Right lobe of liver (tissue), 6 donors: ENCODE data around the gene ALDOC. TPM values are rescaled to one million over a fixed set of nuclear protein-coding genes. Genes with fewer than 3 reads are reported as not detected.

Source experiments
- ATAC-seq, 4 donors: fragments of 200-7000 bp; cut with Tn5 transposase; one replicate each; pipeline ENCODE4 v1.9.1; 2020; ENCODE audit warnings: mild to moderate bottlenecking in 4 of 4, moderate library complexity in 4 of 4
- DNase-seq, 3 donors: peaks; one replicate each; pipeline ENCODE4 v3.0.0-alpha.2; 2020
- H3K27ac ChIP-seq, 3 donors: fragments of 200-600 bp; one replicate each; pipeline ENCODE4 v1.8.0; 2022
- H3K27me3 ChIP-seq, 2 donors: fragments of 200-600 bp; one replicate each; pipeline ENCODE4 v1.8.0; 2022
- H3K36me3 ChIP-seq, 4 donors: fragments of 200-600 bp; sonication (generic) in 1 of 4; one replicate each; pipeline versions ENCODE4 v1.5.1 to v1.8.0; 2017 to 2022; ENCODE audit warnings: control low read depth in 1 of 4
- H3K4me1 ChIP-seq, 4 donors: fragments of 200-600 bp; sonication (generic) in 1 of 4; one replicate each; pipeline versions ENCODE4 v1.5.1 to v1.8.0; 2017 to 2022; ENCODE audit warnings: control low read depth in 1 of 4
- H3K4me3 ChIP-seq, 3 donors: fragments of 200-600 bp; one replicate each; pipeline ENCODE4 v1.8.0; 2022
- H3K9me3 ChIP-seq, 4 donors: fragments of 200-600 bp; sonication (generic) in 1 of 4; one replicate each; pipeline versions ENCODE4 v1.5.1 to v1.8.0; 2017 to 2022; ENCODE audit warnings: control low read depth in 1 of 4
- POLR2A ChIP-seq: fragments of 450-650 bp; IDR thresholded peaks from one replicate; pipeline ENCODE4 v1.6.1; 2017; ENCODE audit warnings: antibody characterized with exemption, mild to moderate bottlenecking
- WGBS: methylation state at CpG from one replicate; pipeline ENCODE4 v1.1.6; 2018; ENCODE audit warnings: low coverage, low lambda C conversion rate; ENCODE audit not compliant: insufficient coverage; ENCODE audit errors: missing lambda C conversion rate; 5-methylcytosine and 5-hydroxymethylcytosine counted together
- intact Hi-C, 2 donors: fragments of 100-400 bp; cut with DNase I; formaldehyde crosslinking; loops; one replicate each; pipeline versions ENCODE4 v1.11.2 to v1.14.1; 2022
- total RNA-seq, 6 experiments: library from RNA; depleted of rRNA in 2 of 6; stranded (reverse); fragments of >200 nt in 2 of 6; fragmentation: NEBNext Ultra II Directional in 3 of 6; extraction: Animal tissue kit (Norgen Biotek cat#: 25700) in 3 of 6; gene quantifications; one replicate each; pipeline versions ENCODE4 v1.1.0 to v1.2.4, GENCODE V29; 2016 to 2023
- TF ChIP-seq, protein P1 (sequence below), 4 donors: fragments of 200-600 bp in 3 of 4; fragments of 450-650 bp in 1 of 4; IDR thresholded peaks; one replicate each; pipeline versions ENCODE4 v1.5.1 to v1.8.0; 2016 to 2022; ENCODE audit warnings: antibody characterized with exemption in 4 of 4, mild to moderate bottlenecking in 2 of 4
- donor health status: DM: no; HTN: yes; CAD: no.
- donor health status: DM: no; HTN: no; CAD: no.
- donor health status: DM: no; HTN: no; CAD: no.
- donor health status: DM: no; HTN: yes; CAD: no.
- donor health status: DM: no; HTN: yes; CAD: no.

ALDOC gene
- total RNA-seq, 6 experiments from 2014 or later = 36.0 to 76.6 (median 48.9) TPM

DNA sequence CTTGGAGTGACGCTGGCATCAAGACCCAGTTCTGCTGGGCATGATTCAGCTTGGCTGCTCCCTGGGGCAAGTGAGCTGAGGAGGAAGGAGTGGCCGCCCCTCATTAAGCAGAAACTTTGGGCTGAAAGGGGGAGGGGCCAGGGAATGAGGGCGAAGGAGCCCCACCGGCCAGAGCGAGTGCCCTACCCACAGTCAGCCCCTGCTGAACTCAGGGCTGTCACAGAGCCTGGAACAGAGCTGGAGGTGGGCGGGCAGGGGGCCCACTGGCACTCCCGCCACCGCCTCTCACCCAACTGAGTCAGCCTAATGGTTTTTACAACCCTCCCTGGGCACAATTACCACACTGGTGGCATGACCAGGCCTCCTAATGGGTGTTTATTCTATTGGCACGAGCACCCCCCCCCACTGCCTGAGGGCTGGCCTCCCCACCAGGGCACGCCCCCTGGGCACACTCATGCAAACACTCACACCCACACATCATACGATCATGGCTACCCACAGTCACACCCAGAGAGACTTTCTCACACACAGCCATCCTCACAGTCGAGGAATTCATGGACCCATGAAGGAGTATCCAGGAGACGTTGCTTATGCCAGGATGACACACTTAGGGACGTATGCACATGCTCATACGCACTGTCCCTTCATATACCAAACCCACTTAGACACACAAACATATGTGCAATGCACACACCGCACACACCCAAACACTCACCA is 43.4 kb downstream of the ALDOC start:
- Histone ChIP-seq H3K36me3 (no peaks in the 10 kb centered on the region), H3K9me3 (no peaks in the 10 kb centered on the region), H3K4me3 (no peak overlapping the region), H3K27me3 (no peaks in the 10 kb centered on the region), H3K4me1 (no peaks in the 10 kb centered on the region), H3K27ac (no peak overlapping the region)
- DNase-seq (no peak), ATAC-seq (no peak)
- intact Hi-C loops = no loop called here
- 78% methylated on average over 4 of the region's 16 CpGs for WGBS
- TF ChIP-seq POLR2A = no peak
- TF ChIP-seq, protein P1, sequence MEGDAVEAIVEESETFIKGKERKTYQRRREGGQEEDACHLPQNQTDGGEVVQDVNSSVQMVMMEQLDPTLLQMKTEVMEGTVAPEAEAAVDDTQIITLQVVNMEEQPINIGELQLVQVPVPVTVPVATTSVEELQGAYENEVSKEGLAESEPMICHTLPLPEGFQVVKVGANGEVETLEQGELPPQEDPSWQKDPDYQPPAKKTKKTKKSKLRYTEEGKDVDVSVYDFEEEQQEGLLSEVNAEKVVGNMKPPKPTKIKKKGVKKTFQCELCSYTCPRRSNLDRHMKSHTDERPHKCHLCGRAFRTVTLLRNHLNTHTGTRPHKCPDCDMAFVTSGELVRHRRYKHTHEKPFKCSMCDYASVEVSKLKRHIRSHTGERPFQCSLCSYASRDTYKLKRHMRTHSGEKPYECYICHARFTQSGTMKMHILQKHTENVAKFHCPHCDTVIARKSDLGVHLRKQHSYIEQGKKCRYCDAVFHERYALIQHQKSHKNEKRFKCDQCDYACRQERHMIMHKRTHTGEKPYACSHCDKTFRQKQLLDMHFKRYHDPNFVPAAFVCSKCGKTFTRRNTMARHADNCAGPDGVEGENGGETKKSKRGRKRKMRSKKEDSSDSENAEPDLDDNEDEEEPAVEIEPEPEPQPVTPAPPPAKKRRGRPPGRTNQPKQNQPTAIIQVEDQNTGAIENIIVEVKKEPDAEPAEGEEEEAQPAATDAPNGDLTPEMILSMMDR (IDR thresholded peaks at IDR 0.05) = no peak

DNA sequence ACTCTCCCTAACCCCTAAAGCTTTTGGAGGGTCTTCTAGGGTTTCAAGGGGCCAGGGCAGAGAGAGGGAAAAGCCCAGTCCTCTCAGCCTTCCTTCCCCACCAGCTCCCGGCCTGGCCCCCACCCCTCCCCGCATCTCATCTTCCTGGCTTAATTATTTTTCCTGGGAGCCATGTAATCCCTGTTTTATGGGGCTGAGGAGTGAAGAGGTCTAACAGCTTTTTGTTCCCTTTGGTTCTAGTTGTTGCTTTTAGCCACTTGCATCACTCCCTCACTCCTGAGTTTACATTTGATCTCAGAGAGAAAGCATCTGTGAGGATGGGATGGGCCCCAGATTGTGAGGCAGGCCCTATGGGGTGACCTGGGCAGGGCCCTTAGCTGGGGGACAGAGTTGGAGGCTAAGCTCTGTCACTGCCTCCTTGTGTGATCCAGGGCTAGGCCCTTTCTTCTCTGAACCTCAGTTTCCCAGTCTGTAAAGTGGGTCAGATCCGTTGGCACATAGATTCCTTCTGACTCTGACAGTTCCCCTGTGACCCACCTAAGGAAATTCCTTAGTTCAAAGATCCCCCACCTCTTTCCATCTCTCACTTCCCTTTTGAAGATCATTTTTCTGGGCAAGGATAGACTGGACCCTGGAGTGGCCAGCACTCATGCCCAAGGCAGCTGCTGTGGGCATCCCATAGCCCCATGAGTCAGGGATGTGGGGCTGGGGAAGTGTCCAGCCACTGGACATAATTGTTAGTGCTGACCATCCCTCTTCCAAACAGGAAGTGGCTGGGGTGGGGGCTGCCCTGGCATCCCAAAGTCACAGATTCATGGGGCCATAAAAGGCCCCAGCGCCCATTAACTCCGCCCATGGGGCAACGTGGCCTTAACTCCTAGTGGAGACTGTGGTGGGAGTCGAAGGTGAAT is 44.4 kb downstream of the ALDOC start:
- 74% methylated on average over 3 of the region's 7 CpGs for WGBS
- no peak for ATAC-seq
- H3K4me3 ChIP-seq = no peak overlapping the region
- DNase-seq = no peak
- H3K36me3 ChIP-seq = no peaks in the 10 kb centered on the region
- H3K27ac ChIP-seq = no peak overlapping the region
- H3K4me1 ChIP-seq = no peaks in the 10 kb centered on the region
- intact Hi-C loops = no loop called here
- TF ChIP-seq, protein P1 (IDR thresholded peaks at IDR 0.05) = no peak
- no peak for TF ChIP-seq POLR2A
- H3K27me3 ChIP-seq = no peaks in the 10 kb centered on the region
- H3K9me3 ChIP-seq = no peaks in the 10 kb centered on the region

DNA sequence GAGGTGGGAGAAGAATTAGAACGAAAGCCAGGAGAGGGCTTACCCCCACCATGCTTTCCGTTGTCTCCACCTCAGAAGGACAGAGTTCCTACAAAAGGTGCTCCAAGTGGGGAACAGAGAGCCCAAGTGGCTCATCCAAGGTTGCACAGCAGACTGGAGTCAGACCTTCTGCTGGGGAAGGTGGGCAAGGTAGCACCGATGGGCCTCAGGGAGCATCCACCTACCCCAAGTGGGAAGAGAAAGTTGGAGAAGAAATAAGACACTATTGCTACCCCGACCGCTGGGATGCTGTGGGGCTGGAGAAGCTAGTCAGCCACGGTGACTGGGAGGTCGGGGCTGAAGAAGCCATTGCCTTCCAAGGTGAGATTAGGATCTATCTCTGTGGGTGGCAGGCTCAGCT is 45.8 kb downstream of the ALDOC start:
- TF ChIP-seq, protein P1 (IDR thresholded peaks at IDR 0.05) = no peak
- TF ChIP-seq POLR2A = no peak
- no peak overlapping the region for H3K4me3 ChIP-seq
- no peaks in the 10 kb centered on the region for H3K27me3 ChIP-seq
- no peak for DNase-seq
- intact Hi-C loops = no loop called here
- H3K4me1 ChIP-seq = no peaks in the 10 kb centered on the region
- H3K9me3 ChIP-seq = no peaks in the 10 kb centered on the region
- H3K27ac ChIP-seq = no peak overlapping the region
- no peak for ATAC-seq
- 88% methylated on average over 4 of the region's 7 CpGs for WGBS
- no peaks in the 10 kb centered on the region for H3K36me3 ChIP-seq

DNA sequence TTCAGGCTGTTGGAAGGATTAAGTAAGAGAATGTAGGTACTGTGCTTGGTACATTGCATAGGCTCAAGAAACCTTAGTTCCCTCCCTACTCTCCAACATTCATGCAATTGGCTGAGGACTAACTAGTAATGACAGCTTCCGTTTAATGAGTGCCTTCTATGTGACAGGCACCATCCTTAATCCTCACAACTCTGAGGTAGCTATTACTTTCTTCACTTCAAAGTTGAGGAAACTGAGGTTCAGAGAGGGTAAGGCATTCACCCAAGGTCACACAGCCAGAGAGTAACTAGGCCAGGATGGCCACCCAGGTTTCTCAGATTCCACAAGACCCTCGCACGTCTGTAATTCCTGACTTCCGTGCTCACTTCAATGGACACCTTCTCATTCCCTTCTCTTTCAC is 46.4 kb downstream of the ALDOC start:
- DNase-seq (no peak), ATAC-seq (no peak)
- H3K36me3 ChIP-seq = no peaks in the 10 kb centered on the region
- H3K9me3 ChIP-seq = no peaks in the 10 kb centered on the region
- TF ChIP-seq, protein P1 (IDR thresholded peaks at IDR 0.05) = no peak
- no peak for TF ChIP-seq POLR2A
- H3K4me3 ChIP-seq = no peak overlapping the region
- intact Hi-C loops = no loop called here
- H3K27ac ChIP-seq = no peak overlapping the region
- no peaks in the 10 kb centered on the region for H3K4me1 ChIP-seq
- 63% methylated on average over 4 of the region's 4 CpGs for WGBS
- no peaks in the 10 kb centered on the region for H3K27me3 ChIP-seq
